CD4-positive, alpha-beta T cell (primary cell): Measurements from ENCODE around the gene SNX8. TPM values are rescaled to one million over a fixed set of nuclear protein-coding genes. Genes with fewer than 3 reads are reported as not detected.

Experiments used
- ATAC-seq: fragments of 200-7000 bp; cut with Tn5 transposase; one replicate; pipeline ENCODE4 v1.10.0; 2022; ENCODE audit warnings: mild to moderate bottlenecking; ENCODE audit not compliant: poor library complexity
- CTCF ChIA-PET: fragments of 350-600 bp; sonication (Branson Sonifier 250); formaldehyde crosslinking; loops from one replicate; lab custom pipeline; 2021; ENCODE audit warnings: antibody characterized with exemption, inconsistent platforms; lab: Charles Lee
- POLR2A ChIA-PET: fragments of 350-600 bp; sonication (Branson Sonifier 250); formaldehyde crosslinking; loops from one replicate; lab custom pipeline; 2021; ENCODE audit warnings: antibody characterized with exemption, inconsistent platforms; lab: Charles Lee
- DNase-seq, 14 experiments: peaks; one replicate each; pipeline ENCODE4 v3.0.0-alpha.2; 2013 to 2020; ENCODE audit warnings: mixed read lengths in 2 of 14
- H3K27ac ChIP-seq, 2 donors: one replicate each; pipeline versions ENCODE4 v1.5.1 to v1.7.0; 2013; ENCODE audit warnings: low read length in 2 of 2, low read depth in 1 of 2, mild to moderate bottlenecking in 1 of 2
- H3K27me3 ChIP-seq, 2 experiments: 1 replicate in 1 of 2; 2 replicates in 1 of 2; pipeline versions ENCODE4 v1.6.1 to v1.7.0; 2013; ENCODE audit warnings: low read length in 2 of 2, control low read depth in 1 of 2, mild to moderate bottlenecking in 1 of 2, moderate library complexity in 1 of 2; ENCODE audit not compliant: insufficient read depth in 2 of 2, control insufficient read depth in 1 of 2
- H3K36me3 ChIP-seq: one replicate; pipeline ENCODE4 v1.6.1; 2013; ENCODE audit warnings: low read length, control low read depth; ENCODE audit not compliant: insufficient read depth
- H3K4me1 ChIP-seq: one replicate; pipeline ENCODE4 v1.6.1; 2013; ENCODE audit warnings: low read length, control low read depth; ENCODE audit not compliant: insufficient read depth
- H3K4me3 ChIP-seq: one replicate; pipeline ENCODE4 v1.5.1; 2013; ENCODE audit warnings: mild to moderate bottlenecking, low read length, moderate library complexity
- H3K9me3 ChIP-seq, 2 experiments: 1 replicate in 1 of 2; 2 replicates in 1 of 2; pipeline versions ENCODE4 v1.6.1 to v1.7.0; 2013; ENCODE audit warnings: low read length in 2 of 2, mild to moderate bottlenecking in 2 of 2, control low read depth in 1 of 2, moderate library complexity in 1 of 2; ENCODE audit not compliant: control insufficient read depth in 1 of 2, insufficient read depth in 1 of 2
- H3K27ac Mint-ChIP-seq: one replicate; pipeline ENCODE4 v1.8.0; 2020; ENCODE audit warnings: mixed read lengths
- H3K27me3 Mint-ChIP-seq: one replicate; pipeline ENCODE4 v1.8.0; 2021; ENCODE audit warnings: mixed read lengths
- H3K36me3 Mint-ChIP-seq: one replicate; pipeline ENCODE4 v1.8.0; 2021; ENCODE audit warnings: low read depth, mixed read lengths
- H3K4me1 Mint-ChIP-seq: one replicate; pipeline ENCODE4 v1.8.0; 2021; ENCODE audit warnings: low read depth, mixed read lengths
- H3K4me3 Mint-ChIP-seq: one replicate; pipeline ENCODE4 v1.8.0; 2020; ENCODE audit warnings: mild to moderate bottlenecking, mixed read lengths
- H3K9me3 Mint-ChIP-seq: one replicate; pipeline ENCODE4 v1.8.0; 2020; ENCODE audit warnings: mixed read lengths
- intact Hi-C, 2 experiments: fragments of 100-400 bp; cut with DNase I in 1 of 2; cut with micrococcal nuclease in 1 of 2; formaldehyde crosslinking; loops; one replicate each; pipeline versions ENCODE4 v1.15.1 to v1.9.0; 2023 to 2025; cut with DNase I, micrococcal nuclease
- total RNA-seq, 174 experiments: library from RNA in 2 of 174; stranded (reverse) in 2 of 174; gene quantifications; one replicate each; pipeline ENCODE4 v1.2.3 and lab custom pipeline; 2021 to 2026
- TF ChIP-seq, protein P1 (sequence below): fragments of 200-600 bp; IDR thresholded peaks from one replicate; pipeline ENCODE4 v1.8.0; 2022; ENCODE audit warnings: antibody characterized with exemption, mild to moderate bottlenecking

The SNX8 gene
- total RNA-seq, 2 experiments from 2014 or later, result 4.2 to 4.5 TPM

DNA sequence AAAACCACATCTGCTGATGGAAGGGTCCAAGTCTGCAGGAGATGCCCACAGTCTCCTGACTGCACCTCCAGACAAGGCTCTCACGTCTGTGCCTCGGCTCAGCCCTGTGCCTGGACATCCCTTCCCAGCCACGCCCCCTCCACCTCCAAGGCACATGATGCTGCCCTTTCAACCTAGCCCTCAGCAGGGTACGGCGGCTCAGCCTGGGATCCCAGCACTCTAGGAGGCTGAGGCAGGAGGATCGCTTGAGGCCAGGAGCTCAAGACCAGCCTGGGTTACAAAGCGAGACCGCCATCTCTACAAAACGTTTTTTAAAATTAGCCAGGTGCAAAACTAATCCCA lies 95.8 kb downstream of the SNX8 start:
- H3K27ac Mint-ChIP-seq, result no peak overlapping the region
- Histone ChIP-seq H3K4me3 (no peak overlapping the region), H3K36me3 (peaks cover 67% of the 10 kb centered on the region), H3K9me3 (no peaks in the 10 kb centered on the region), H3K27ac (no peak overlapping the region), H3K27me3 (no peaks in the 10 kb centered on the region), H3K4me1 (peaks cover 7% of the 10 kb centered on the region)
- DNase-seq, result no peak
- H3K9me3 Mint-ChIP-seq, result no peaks in the 10 kb centered on the region
- ChIA-PET CTCF (no interaction called here), POLR2A (no interaction called here)
- H3K4me3 Mint-ChIP-seq, result no peak overlapping the region
- ATAC-seq, result no peak
- TF ChIP-seq, protein P1, sequence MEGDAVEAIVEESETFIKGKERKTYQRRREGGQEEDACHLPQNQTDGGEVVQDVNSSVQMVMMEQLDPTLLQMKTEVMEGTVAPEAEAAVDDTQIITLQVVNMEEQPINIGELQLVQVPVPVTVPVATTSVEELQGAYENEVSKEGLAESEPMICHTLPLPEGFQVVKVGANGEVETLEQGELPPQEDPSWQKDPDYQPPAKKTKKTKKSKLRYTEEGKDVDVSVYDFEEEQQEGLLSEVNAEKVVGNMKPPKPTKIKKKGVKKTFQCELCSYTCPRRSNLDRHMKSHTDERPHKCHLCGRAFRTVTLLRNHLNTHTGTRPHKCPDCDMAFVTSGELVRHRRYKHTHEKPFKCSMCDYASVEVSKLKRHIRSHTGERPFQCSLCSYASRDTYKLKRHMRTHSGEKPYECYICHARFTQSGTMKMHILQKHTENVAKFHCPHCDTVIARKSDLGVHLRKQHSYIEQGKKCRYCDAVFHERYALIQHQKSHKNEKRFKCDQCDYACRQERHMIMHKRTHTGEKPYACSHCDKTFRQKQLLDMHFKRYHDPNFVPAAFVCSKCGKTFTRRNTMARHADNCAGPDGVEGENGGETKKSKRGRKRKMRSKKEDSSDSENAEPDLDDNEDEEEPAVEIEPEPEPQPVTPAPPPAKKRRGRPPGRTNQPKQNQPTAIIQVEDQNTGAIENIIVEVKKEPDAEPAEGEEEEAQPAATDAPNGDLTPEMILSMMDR, result no peak
- intact Hi-C loops, result no loop called here
- no peaks in the 10 kb centered on the region for H3K27me3 Mint-ChIP-seq
- peaks cover 69% of the 10 kb centered on the region for H3K36me3 Mint-ChIP-seq
- no peaks in the 10 kb centered on the region for H3K4me1 Mint-ChIP-seq

DNA sequence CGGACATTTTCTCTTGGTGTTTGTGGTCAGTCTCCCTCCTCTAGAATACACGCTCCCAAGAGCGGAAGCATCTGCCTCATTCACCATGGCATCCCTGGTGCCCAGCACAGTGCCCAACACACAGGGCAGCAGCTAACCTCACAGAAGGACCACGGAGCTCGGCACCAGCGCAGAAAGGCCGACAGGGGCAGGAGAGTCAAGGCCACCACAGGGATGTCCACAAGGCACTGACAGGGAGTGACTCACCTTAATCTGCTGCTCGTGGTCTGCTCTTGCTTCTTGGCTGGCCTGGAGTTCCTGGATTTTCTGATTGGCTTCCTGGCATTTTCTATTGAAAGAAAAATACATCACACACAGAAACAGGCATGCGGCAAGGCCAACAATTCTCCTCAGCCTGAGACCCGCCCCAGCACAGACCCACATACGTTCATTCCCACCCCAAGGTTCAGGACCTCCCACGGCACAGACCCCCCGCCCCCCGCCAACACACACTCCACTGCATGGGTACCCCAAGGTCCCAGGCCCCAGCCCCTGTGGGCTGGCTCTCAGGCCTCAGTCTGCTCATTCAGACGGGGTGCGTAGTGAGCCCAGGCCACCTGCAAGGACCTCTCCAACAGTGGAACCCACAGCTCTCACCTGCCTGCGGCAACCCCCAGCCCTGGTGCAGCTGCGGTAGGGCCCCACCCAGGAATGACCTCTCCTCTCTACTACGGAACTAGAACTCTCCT lies 96.4 kb downstream of the SNX8 start:
- DNase-seq (no peak), ATAC-seq (no peak)
- peaks cover 70% of the 10 kb centered on the region for H3K36me3 ChIP-seq
- H3K4me3 ChIP-seq, result no peak overlapping the region
- TF ChIP-seq, protein P1, result no peak
- peaks cover 7% of the 10 kb centered on the region for H3K4me1 ChIP-seq
- Mint-ChIP-seq H3K9me3 (no peaks in the 10 kb centered on the region), H3K4me1 (no peaks in the 10 kb centered on the region), H3K36me3 (peaks cover 72% of the 10 kb centered on the region), H3K4me3 (no peak overlapping the region), H3K27me3 (no peaks in the 10 kb centered on the region), H3K27ac (no peak overlapping the region)
- CTCF ChIA-PET, result no interaction called here
- H3K9me3 ChIP-seq, result no peaks in the 10 kb centered on the region
- H3K27me3 ChIP-seq, result no peaks in the 10 kb centered on the region
- POLR2A ChIA-PET, result no interaction called here
- no peak overlapping the region for H3K27ac ChIP-seq
- intact Hi-C loops, result no loop called here

DNA sequence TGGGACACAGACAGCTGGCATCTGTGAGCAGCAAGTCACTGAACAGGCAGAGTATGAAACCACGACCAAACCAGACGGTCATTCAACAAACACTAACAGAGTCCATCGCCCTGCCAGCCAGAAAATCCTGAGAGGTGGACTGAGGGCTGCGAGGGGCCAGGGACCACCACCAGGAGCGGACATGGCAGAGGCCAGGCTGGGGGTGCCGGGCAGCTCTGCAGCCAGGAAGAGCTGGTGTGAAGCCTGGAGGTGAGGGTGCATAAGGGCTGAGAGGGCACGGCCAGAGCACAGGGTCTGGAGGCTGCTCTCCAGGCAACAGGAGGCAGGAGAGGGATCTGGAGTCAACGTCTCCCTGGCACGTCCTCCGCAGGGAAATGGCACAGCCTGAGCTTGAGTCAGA lies 97.0 kb downstream of the SNX8 start:
- no peaks in the 10 kb centered on the region for H3K9me3 Mint-ChIP-seq
- no peaks in the 10 kb centered on the region for H3K27me3 ChIP-seq
- peaks cover 7% of the 10 kb centered on the region for H3K4me1 ChIP-seq
- no peak for DNase-seq
- H3K27ac ChIP-seq, result no peak overlapping the region
- POLR2A ChIA-PET, result no interaction called here
- CTCF ChIA-PET, result no interaction called here
- no peak for ATAC-seq
- H3K4me3 Mint-ChIP-seq, result no peak overlapping the region
- no peak overlapping the region for H3K4me3 ChIP-seq
- TF ChIP-seq, protein P1, result no peak
- no peaks in the 10 kb centered on the region for H3K9me3 ChIP-seq
- H3K4me1 Mint-ChIP-seq, result no peaks in the 10 kb centered on the region
- peaks cover 73% of the 10 kb centered on the region for H3K36me3 Mint-ChIP-seq
- intact Hi-C loops, result no loop called here
- H3K27ac Mint-ChIP-seq, result no peak overlapping the region
- no peaks in the 10 kb centered on the region for H3K27me3 Mint-ChIP-seq
- peaks cover 72% of the 10 kb centered on the region for H3K36me3 ChIP-seq
